Measurements from ENCODE around the gene THAP8. TPM values are rescaled to one million over a fixed set of nuclear protein-coding genes. Genes with fewer than 3 reads are reported as not detected.
"Not testable (repeated sequence)": the region's sequence is repeated elsewhere in the genome, so short reads cannot be mapped to it uniquely, and the experiment has no call there.

The THAP8 gene
- total RNA-seq, 2 experiments from 2014 or later, result 6.4 to 6.7 TPM

DNA sequence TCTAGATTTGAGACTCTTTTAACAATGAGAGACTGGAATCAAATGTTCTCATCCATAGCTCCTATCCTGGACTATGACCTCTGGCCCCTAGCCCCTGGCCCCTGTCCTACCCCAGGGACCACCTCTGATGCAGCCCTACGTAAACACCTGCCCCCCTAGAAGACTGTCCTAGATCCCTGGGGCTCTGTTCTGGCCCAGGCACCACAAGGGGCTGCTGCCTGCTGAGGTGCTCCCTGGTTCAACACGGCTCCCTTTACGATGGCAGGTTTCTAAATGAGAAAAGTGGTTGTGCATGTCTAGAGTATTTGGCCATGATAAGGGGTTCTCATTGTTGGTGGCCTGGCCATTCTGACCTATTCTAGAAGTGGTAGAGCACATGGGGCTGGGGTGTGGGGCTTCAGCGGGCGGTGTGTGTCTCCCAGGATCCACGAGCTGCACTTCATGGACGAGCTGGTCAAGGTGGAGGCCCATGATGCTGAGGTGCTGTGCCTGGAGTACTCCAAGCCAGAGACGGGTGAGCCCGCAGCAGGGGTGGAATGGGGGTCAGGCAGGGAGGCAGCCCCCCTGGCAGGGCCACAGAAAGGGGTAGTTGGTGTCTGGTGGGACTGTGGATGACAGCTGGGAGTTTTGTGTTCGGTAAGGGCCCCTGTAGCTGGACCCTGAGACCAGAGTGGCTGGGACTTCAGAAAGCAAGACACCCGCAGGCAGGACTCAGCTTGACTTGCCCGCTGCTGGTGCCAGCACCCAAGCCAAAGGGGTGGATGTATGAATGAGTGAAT is 30.3 kb upstream of the THAP8 start:
- POLR2A ChIA-PET, result no interaction called here
- DNase-seq (no peak), ATAC-seq (ENCODE audit: low read depth) (no peak)
- Mint-ChIP-seq H3K27me3 (no peaks in the 10 kb centered on the region), H3K9me3 (no peaks in the 10 kb centered on the region), H3K36me3 (peaks cover 49% of the 10 kb centered on the region), H3K4me3 (no peak overlapping the region), H3K27ac (no peak overlapping the region), H3K4me1 (no peaks in the 10 kb centered on the region)

DNA sequence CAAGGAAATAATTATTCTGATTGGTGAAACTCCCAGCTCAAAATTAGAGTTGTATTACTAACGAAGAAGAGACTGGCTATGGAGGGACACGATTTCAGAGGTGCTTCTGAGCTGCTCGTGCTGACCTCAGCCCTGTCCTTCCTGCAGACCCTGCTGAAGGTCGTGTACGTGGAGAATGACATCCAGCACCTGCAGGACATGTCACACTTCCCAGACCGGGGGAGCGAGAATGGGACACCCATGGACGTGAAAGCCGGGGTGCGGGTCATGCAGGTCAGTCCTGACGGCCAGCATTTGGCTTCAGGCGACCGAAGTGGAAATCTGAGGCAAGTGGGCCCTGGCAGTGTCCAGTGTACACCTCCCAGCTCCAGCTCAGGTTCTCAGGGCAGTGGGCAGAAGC is 28.8 kb upstream of the THAP8 start:
- POLR2A ChIA-PET, result no interaction called here

DNA sequence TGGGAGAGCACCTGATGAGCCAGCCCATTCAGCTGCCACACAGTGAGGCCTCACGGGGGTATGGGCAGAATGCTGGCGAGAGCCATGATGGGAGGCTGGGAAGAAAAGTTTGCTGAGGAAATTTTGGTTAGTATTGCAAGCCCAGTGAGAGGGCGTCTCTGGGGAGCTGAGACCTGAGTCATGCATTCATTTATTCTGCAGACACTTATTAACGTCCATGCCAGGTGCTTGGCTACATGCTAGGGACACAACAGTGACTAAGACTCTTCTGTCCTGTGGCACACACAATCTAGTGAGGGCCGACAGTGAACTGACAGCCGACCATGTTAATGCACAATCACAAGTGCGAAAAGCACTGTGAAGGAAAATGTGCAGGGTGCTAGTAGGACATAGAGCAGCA is 27.8 kb upstream of the THAP8 start:
- DNase-seq (no peak), ATAC-seq (ENCODE audit: low read depth) (no peak)
- no peak overlapping the region for H3K4me3 Mint-ChIP-seq
- POLR2A ChIA-PET, result no interaction called here
- peaks cover 49% of the 10 kb centered on the region for H3K36me3 Mint-ChIP-seq
- no peaks in the 10 kb centered on the region for H3K9me3 Mint-ChIP-seq
- H3K27ac Mint-ChIP-seq, result peak overlapping the region; percentile 38
- no peaks in the 10 kb centered on the region for H3K27me3 Mint-ChIP-seq
- no peaks in the 10 kb centered on the region for H3K4me1 Mint-ChIP-seq

More for the DNA sequence above, 28.8 kb upstream of the THAP8 start:
- H3K4me1 Mint-ChIP-seq, result no peaks in the 10 kb centered on the region
- H3K27ac Mint-ChIP-seq, result no peak overlapping the region
- H3K9me3 Mint-ChIP-seq, result no peaks in the 10 kb centered on the region
- H3K36me3 Mint-ChIP-seq, result peaks cover 46% of the 10 kb centered on the region
- DNase-seq (no peak), ATAC-seq (ENCODE audit: low read depth) (no peak)
- H3K27me3 Mint-ChIP-seq, result no peaks in the 10 kb centered on the region
- H3K4me3 Mint-ChIP-seq, result no peak overlapping the region

DNA sequence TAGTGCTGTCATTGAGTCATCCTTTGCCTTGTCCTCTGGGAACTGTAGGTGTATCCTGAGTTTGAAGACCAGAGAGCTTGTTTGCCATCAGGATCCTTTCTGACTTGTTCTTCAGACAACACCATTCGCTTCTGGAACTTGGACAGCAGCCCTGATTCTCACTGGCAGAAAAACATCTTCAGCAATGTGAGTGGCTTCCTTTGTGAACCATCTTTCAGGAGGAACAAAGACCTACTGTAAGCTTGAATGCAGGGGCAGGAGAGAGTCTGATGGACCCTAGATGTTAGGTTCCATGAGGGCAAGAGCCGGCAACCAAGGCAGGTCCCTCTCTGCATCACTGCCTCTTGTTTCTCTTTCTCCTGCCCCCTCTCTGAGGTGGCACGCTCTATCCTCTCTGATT is 27.3 kb upstream of the THAP8 start:
- ATAC-seq (ENCODE audit: low read depth) (no peak), DNase-seq (no peak)
- Mint-ChIP-seq H3K36me3 (peaks cover 50% of the 10 kb centered on the region), H3K27ac (no peak overlapping the region), H3K27me3 (no peaks in the 10 kb centered on the region), H3K4me1 (no peaks in the 10 kb centered on the region), H3K4me3 (no peak overlapping the region), H3K9me3 (no peaks in the 10 kb centered on the region)
- POLR2A ChIA-PET, result no interaction called here

DNA sequence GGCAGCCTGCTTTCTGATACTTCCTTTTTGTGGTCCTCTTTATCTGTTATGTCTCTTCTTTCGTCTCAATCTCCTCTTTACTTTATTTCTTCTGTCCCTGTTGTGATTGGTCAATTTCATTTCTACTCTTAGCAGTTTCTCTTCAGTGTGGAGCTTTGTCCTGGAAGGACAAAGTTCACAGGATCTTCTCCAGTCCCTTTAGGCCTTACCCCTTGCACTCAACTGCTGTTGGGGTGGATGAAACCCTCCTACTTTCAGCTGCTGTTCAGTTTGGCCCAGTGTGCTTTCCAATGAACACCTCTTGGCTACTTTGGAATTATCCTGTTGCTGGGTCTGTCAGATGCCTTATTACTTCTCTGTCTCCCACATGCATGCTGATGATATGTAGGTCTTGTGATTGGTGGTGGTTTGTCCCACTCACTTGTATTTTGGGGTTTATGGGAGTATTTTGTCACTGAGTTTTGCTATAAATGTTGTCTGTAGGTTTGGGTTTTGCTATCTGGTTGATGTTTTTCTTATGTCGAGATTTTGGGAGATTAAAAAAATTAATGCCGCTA is 25.4 kb upstream of the THAP8 start:
- H3K4me1 Mint-ChIP-seq, result no peaks in the 10 kb centered on the region
- POLR2A ChIA-PET, result no interaction called here
- no peak overlapping the region for H3K27ac Mint-ChIP-seq

DNA sequence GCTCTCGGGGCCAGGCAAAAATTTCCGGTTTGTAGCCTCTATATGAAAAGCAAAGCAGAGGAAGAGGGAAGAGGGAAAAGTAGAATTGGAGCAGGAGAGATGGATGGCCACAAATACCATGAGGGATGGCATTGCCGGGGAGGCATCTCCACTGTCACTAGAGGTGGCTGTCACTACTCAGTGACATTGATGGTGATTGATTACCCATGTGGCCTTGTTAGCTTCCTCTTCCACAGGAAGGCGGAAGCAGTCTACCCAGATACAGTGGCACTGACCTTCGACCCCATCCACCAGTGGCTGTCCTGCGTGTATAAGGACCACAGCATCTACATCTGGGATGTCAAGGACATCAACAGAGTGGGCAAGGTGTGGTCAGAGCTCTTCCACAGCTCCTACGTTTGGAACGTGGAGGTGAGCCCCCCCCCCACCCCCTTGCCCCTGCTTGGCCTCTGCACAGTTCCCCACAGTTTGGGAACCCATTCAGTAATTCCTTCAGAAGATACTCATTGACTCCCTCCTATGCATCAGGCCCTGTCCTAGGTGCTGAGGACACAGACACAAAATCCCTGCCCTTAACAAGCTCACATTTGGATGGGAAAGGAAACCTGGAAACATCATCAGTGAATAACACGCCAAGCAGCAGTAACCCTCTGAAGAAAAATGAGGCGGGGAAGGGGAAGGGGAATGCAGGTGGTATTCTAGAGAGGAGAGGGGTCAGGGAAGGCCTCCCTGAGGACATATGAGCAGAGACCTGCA is 19.2 kb upstream of the THAP8 start:
- POLR2A ChIA-PET, result no interaction called here
- no peak overlapping the region for H3K4me3 Mint-ChIP-seq
- peaks cover 1% of the 10 kb centered on the region for H3K4me1 Mint-ChIP-seq
- H3K27ac Mint-ChIP-seq, result no peak overlapping the region
- no peaks in the 10 kb centered on the region for H3K27me3 Mint-ChIP-seq
- ATAC-seq (ENCODE audit: low read depth) (no peak), DNase-seq (no peak)
- no peaks in the 10 kb centered on the region for H3K9me3 Mint-ChIP-seq
- H3K36me3 Mint-ChIP-seq, result peaks cover 26% of the 10 kb centered on the region

More for the DNA sequence above, 25.4 kb upstream of the THAP8 start:
- H3K9me3 Mint-ChIP-seq, result no peaks in the 10 kb centered on the region
- H3K36me3 Mint-ChIP-seq, result peaks cover 41% of the 10 kb centered on the region
- H3K27me3 Mint-ChIP-seq, result no peaks in the 10 kb centered on the region
- no peak for DNase-seq
- no peak for ATAC-seq (ENCODE audit: low read depth)
- H3K4me3 Mint-ChIP-seq, result no peak overlapping the region

DNA sequence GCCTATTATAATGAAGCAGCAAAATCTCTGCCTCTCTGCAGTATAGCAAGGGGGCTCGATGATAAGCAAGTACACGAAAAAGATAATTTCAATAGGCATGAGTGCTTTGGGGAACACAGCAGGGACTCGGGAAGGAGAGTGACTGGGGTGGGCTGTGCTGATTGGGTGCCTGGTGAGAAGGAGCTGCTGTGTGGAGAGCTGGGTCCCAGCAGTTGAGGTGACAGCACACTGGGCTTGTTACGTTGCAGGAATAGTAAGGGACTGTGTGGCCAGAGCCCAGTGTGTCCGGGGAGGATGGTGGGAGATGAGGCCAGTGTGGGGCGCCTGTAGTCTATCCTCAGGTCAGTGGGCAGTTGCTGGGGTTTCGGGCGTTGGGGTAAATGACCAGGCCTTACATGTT is 18.0 kb upstream of the THAP8 start:
- POLR2A ChIA-PET, result no interaction called here
- H3K4me3 Mint-ChIP-seq, result no peak overlapping the region
- H3K9me3 Mint-ChIP-seq, result no peaks in the 10 kb centered on the region
- ATAC-seq (ENCODE audit: low read depth) (no peak), DNase-seq (no peak)
- no peaks in the 10 kb centered on the region for H3K27me3 Mint-ChIP-seq
- no peak overlapping the region for H3K27ac Mint-ChIP-seq
- peaks cover 1% of the 10 kb centered on the region for H3K4me1 Mint-ChIP-seq
- H3K36me3 Mint-ChIP-seq, result peaks cover 33% of the 10 kb centered on the region

DNA sequence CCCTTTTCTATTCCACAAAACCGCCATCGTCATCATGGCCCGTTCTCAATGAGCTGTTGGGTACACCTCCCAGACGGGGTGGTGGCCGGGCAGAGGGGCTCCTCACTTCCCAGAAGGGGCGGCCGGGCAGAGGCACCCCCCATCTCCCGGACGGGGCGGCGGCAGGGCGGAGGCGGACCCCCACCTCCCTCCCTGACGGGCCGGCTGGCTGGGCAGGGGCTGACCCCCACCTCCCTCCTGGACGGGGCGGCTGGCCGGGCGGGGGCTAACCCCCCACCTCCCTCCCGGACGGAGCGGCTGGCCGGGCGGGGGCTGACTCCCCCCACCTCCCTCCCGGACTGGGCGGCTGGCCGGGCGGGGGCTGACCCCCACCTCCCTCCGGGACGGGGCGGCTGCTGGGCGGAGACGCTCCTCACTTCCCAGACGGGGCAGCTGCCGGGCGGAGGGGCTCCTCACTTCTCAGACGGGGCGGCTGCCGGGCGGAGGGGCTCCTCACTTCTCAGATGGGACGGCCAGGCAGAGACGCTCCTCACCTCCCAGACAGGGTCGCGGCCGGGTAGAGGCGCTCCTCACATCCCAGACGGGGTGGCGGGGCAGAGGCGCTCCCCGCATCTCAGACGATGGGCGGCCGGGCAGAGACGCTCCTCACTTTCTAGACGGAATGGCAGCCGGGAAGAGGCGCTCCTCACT is 14.9 kb upstream of the THAP8 start:
- H3K36me3 Mint-ChIP-seq, result peaks cover 36% of the 10 kb centered on the region
- DNase-seq; H3K27me3 Mint-ChIP-seq; H3K4me3 Mint-ChIP-seq; POLR2A ChIA-PET; ATAC-seq (ENCODE audit: low read depth); H3K9me3 Mint-ChIP-seq; H3K4me1 Mint-ChIP-seq; H3K27ac Mint-ChIP-seq: not testable (repeated sequence)

DNA sequence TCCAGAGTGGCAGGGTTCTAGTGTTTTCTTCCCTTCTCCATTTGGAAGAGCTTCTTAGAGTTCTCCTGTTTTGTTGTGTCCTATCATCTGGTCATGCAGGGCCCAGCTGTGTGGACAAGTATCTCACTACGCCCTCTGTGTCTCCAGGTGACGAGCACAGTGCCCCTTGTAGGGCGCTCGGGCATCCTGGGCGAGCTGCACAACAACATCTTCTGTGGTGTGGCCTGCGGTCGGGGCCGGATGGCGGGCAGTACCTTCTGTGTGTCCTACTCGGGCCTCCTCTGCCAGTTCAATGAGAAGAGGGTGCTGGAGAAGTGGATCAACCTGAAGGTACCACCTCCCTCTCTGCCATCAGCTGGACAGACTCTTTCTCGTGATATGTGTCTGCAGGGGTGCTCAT is 13.6 kb upstream of the THAP8 start:
- no peak for DNase-seq
- H3K36me3 Mint-ChIP-seq, result peaks cover 36% of the 10 kb centered on the region
- POLR2A ChIA-PET, result interaction anchor here (0.6 to 1.1 kb wide), 2 partner anchors 14 to 239 kb away, joined by 4 read pairs; partner anchors contain the start of gene THAP8
- no peak overlapping the region for H3K27ac Mint-ChIP-seq
- no peaks in the 10 kb centered on the region for H3K27me3 Mint-ChIP-seq
- no peak for ATAC-seq (ENCODE audit: low read depth)
- peaks cover 1% of the 10 kb centered on the region for H3K4me1 Mint-ChIP-seq
- no peaks in the 10 kb centered on the region for H3K9me3 Mint-ChIP-seq
- no peak overlapping the region for H3K4me3 Mint-ChIP-seq

DNA sequence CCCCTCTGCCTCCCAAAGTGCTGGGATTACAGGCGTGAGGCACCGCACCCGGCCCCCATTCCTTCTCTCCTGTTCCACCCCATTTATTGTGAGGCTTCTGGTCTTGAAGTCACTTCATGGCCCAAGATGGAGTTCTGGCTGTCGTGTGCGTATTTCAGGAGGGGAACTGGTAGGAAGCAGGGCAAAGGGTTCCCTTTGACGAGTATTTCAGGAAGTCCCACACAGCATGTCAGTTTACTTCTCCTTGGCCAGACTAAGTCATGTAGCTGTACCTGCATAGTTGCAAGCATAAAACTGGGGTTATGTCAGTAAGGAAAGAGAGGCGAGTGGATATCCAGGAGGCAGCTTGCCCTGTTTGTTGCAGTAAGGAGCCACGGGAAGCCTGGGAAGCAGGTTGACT is 10.7 kb upstream of the THAP8 start:
- no peak for ATAC-seq (ENCODE audit: low read depth)
- Mint-ChIP-seq H3K27me3 (no peaks in the 10 kb centered on the region), H3K4me3 (no peak overlapping the region), H3K36me3 (peaks cover 28% of the 10 kb centered on the region), H3K27ac (no peak overlapping the region), H3K9me3 (no peaks in the 10 kb centered on the region), H3K4me1 (peaks cover 2% of the 10 kb centered on the region)
- POLR2A ChIA-PET, result no interaction called here
- DNase-seq, result no peak

DNA sequence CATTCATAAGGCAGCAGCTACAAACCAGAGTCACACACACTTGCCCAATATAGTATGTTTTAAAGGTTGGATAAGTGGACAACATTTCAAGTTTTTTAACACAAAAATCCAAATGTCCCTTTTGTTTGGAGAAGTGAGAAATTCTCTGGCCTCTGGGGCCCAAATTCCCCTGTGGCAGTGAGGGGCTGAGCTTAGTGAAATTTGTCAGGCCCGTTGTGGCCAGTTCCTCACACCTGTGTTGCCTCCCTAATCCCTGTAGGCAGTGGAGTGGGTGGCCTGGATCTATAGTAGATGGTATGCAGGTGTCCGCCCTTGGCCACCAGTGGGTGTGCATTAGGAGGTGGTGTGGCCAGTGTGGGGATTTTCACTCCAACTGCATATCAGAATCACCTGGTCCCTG is 7.3 kb upstream of the THAP8 start:
- Mint-ChIP-seq H3K36me3 (peaks cover 26% of the 10 kb centered on the region), H3K27ac (no peak overlapping the region)

DNA sequence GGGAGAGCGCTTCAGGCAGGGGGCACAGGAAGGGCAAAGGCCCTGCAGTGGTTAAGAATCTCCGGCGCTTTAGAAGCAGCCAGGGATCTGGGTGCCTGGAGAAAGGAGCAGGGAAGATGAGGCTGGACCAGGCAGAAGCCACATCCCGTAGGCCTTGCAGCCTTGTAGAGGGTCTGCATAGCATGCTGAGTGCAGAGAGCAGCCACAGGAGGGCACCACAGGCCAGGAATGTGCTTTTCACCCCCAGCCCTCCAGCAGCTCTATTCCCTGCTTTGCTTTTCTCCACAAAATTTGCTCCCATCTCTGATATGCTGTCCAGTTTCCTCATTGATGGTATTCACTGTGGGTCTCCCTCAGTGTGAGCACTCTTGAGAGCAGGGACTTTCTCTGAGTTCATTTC is 6.3 kb upstream of the THAP8 start:
- no peaks in the 10 kb centered on the region for H3K27me3 Mint-ChIP-seq
- H3K4me3 Mint-ChIP-seq, result no peak overlapping the region
- H3K9me3 Mint-ChIP-seq, result no peaks in the 10 kb centered on the region
- POLR2A ChIA-PET, result no interaction called here
- H3K4me1 Mint-ChIP-seq, result peaks cover 19% of the 10 kb centered on the region
- no peak for DNase-seq
- H3K36me3 Mint-ChIP-seq, result peaks cover 28% of the 10 kb centered on the region
- H3K27ac Mint-ChIP-seq, result no peak overlapping the region
- no peak for ATAC-seq (ENCODE audit: low read depth)

More for the DNA sequence above, 7.3 kb upstream of the THAP8 start:
- ATAC-seq (ENCODE audit: low read depth) (no peak), DNase-seq (no peak)
- POLR2A ChIA-PET, result interaction anchor here (0.6 kb wide), 1 partner anchor 25 kb away, joined by 5 read pairs; no protein-coding TSS in a partner anchor
- no peaks in the 10 kb centered on the region for H3K9me3 Mint-ChIP-seq
- no peaks in the 10 kb centered on the region for H3K27me3 Mint-ChIP-seq
- H3K4me1 Mint-ChIP-seq, result peaks cover 13% of the 10 kb centered on the region
- H3K4me3 Mint-ChIP-seq, result no peak overlapping the region

DNA sequence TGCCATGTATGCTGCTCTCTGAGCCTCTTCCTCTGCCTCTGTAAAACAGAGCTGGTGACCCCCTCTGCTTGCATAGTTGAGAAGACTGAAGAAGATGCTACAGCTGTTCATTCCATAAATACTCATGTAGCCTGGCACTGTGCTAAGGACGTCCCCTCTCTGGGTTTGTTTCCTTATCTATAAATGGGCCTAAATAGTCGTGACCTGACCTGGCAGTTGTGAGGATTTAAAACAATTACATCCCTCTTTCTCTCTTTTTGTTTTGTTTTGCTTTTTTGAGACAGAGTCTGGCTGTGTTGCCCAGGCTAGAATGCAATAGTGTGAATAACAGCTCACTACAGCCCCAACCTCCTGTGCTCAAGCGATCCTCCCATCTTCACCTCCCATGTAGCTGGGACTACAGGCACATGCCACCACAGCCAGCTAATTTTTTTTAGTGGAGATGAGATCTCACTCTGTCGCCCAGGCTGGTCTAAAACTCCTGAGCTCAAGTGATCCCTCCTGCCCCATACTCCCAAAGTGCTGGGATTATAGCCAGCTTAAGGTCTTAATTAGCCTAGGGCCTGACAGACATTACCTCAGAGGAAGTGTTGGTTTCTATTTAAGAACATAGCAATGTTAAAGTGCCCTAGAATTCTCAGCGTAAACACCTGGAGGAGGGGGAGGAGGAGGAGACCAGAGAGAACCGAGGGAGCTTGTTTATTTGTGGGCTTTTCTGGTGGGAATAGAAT is 5.3 kb upstream of the THAP8 start:
- H3K4me1 Mint-ChIP-seq, result peaks cover 20% of the 10 kb centered on the region
- H3K27ac Mint-ChIP-seq, result no peak overlapping the region
- ATAC-seq (ENCODE audit: low read depth) (no peak), DNase-seq (no peak)
- POLR2A ChIA-PET, result no interaction called here
- no peak overlapping the region for H3K4me3 Mint-ChIP-seq
- no peaks in the 10 kb centered on the region for H3K9me3 Mint-ChIP-seq
- H3K36me3 Mint-ChIP-seq, result peaks cover 23% of the 10 kb centered on the region
- no peaks in the 10 kb centered on the region for H3K27me3 Mint-ChIP-seq
